ENCODE results near the gene C1D.

The C1D gene

GRCh38 chr2:68057658-68058396 lies 5.0 kb downstream of the C1D start:
- no peak for DNase-seq (ENCODE audit: low read depth)

GRCh38 chr2:68052717-68053422 lies 9.9 kb downstream of the C1D start:
- DNase-seq (ENCODE audit: low read depth): no peak

- no peak for DNase-seq (ENCODE audit: low read depth)
Observed at GRCh38 chr2:68050353-68050752, 12.5 kb downstream of the C1D start.

- no peak for DNase-seq (ENCODE audit: low read depth)
Observed at GRCh38 chr2:68046642-68047240, 16.1 kb downstream of the C1D start.

- DNase-seq (ENCODE audit: low read depth): no peak
Observed at GRCh38 chr2:68046224-68046623, 16.6 kb downstream of the C1D start.

GRCh38 chr2:68045342-68045741 lies 17.5 kb downstream of the C1D start:
- DNase-seq (ENCODE audit: low read depth): no peak

- DNase-seq (ENCODE audit: low read depth): no peak
Observed at GRCh38 chr2:68044099-68044498, 18.7 kb downstream of the C1D start.

GRCh38 chr2:68043695-68044094 lies 19.1 kb downstream of the C1D start:
- DNase-seq (ENCODE audit: low read depth): no peak

- DNase-seq (ENCODE audit: low read depth): no peak
Observed at GRCh38 chr2:68043032-68043431, 19.8 kb downstream of the C1D start.

- no peak for DNase-seq (ENCODE audit: low read depth)
Observed at GRCh38 chr2:68041704-68042245, 21.0 kb downstream of the C1D start.

- DNase-seq (ENCODE audit: low read depth): no peak
Observed at GRCh38 chr2:68040078-68040477, 22.7 kb downstream of the C1D start.

- no peak for DNase-seq (ENCODE audit: low read depth)
Observed at GRCh38 chr2:68039317-68039716, 23.5 kb downstream of the C1D start.

GRCh38 chr2:68032702-68033101 lies 30.1 kb downstream of the C1D start:
- no peak for DNase-seq (ENCODE audit: low read depth)

GRCh38 chr2:68031542-68032160 lies 31.2 kb downstream of the C1D start:
- DNase-seq (ENCODE audit: low read depth): no peak

- DNase-seq (ENCODE audit: low read depth): no peak
Observed at GRCh38 chr2:68031043-68031442, 31.8 kb downstream of the C1D start.

- DNase-seq (ENCODE audit: low read depth): no peak
Observed at GRCh38 chr2:68030529-68030928, 32.3 kb downstream of the C1D start.

- no peak for DNase-seq (ENCODE audit: low read depth)
Observed at GRCh38 chr2:68027959-68028358, 34.8 kb downstream of the C1D start.

- no peak for DNase-seq (ENCODE audit: low read depth)
Observed at GRCh38 chr2:68024450-68024849, 38.4 kb downstream of the C1D start.

GRCh38 chr2:68023904-68024303 lies 38.9 kb downstream of the C1D start:
- DNase-seq (ENCODE audit: low read depth): no peak

GRCh38 chr2:68018727-68019126 lies 44.1 kb downstream of the C1D start:
- DNase-seq (ENCODE audit: low read depth): no peak

GRCh38 chr2:68009526-68009925 lies 53.3 kb downstream of the C1D start:
- DNase-seq (ENCODE audit: low read depth): no peak

- DNase-seq (ENCODE audit: low read depth): no peak
Observed at GRCh38 chr2:68000170-68000825, 62.5 kb downstream of the C1D start.
